Measurements from ENCODE around the gene C20orf96. TPM values are rescaled to one million over a fixed set of nuclear protein-coding genes. Genes with fewer than 3 reads are reported as not detected.

Gene C20orf96
- total RNA-seq, 1 donor from 2014 or later, result 3.9 TPM

- no peak overlapping the region for H3K4me3 ChIP-seq (ENCODE audit: low read depth, low read length)
- TF ChIP-seq CTCF (conservative IDR thresholded peaks at IDR 0.05; ENCODE audit: low read depth, low read length), result no peak
- no peak for DNase-seq (ENCODE audit: low read depth)
Observed at GRCh38 chr20:272718-273117, 17.8 kb downstream of the C20orf96 start.

DNA sequence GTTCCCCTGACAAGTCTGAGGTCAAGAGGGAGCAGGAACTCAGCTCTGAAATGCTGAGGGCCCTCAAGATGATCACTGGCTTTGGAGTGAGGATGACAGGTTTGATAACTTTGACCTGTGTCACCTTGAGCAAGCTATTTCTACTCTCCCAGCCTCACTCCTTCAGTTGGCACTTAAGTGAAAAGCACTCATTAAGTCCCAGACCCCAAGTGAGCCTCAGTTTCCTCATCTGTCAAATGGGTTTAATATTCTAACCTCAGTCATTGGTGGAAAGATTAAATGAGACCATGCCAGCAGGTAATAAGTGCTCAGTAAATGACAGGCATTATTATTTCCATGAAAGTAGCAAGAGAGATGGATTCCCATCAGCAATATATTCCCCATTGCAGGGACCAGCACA lies 19.0 kb downstream of the C20orf96 start:
- no peak for TF ChIP-seq CTCF (conservative IDR thresholded peaks at IDR 0.05; ENCODE audit: low read depth, low read length)
- H3K4me3 ChIP-seq (ENCODE audit: low read depth, low read length), result no peak overlapping the region
- DNase-seq (ENCODE audit: low read depth), result no peak

DNA sequence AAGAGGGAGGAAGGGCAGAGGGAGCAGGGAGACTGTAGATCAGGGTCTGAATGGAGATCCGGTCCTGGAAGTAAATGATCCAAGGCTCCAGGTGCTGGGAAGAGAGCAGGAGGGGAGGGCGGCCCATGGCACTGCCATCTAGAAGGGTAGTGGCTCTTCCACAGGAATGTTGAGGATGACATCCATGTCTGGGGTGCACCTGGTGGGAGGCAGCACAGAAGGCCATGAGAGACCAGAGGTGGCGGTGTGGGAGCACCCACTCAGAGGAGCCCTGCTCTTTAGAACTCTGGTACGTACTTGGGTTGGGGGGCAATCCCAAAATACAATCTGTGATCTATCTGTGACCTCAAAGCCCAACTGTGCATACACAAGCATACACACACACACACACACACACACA lies 19.5 kb downstream of the C20orf96 start:
- DNase-seq (ENCODE audit: low read depth), result no peak
- TF ChIP-seq CTCF (conservative IDR thresholded peaks at IDR 0.05; ENCODE audit: low read depth, low read length), result no peak
- no peak overlapping the region for H3K4me3 ChIP-seq (ENCODE audit: low read depth, low read length)

- TF ChIP-seq CTCF (conservative IDR thresholded peaks at IDR 0.05; ENCODE audit: low read depth, low read length), result no peak
- no peak overlapping the region for H3K4me3 ChIP-seq (ENCODE audit: low read depth, low read length)
- no peak for DNase-seq (ENCODE audit: low read depth)
Observed at GRCh38 chr20:270517-270916, 20.0 kb downstream of the C20orf96 start.

GRCh38 chr20:266596-267562 lies 23.7 kb downstream of the C20orf96 start:
- no peak for DNase-seq (ENCODE audit: low read depth)
- peak; percentile 83 for TF ChIP-seq CTCF (conservative IDR thresholded peaks at IDR 0.05; ENCODE audit: low read depth, low read length)
- H3K4me3 ChIP-seq (ENCODE audit: low read depth, low read length), result peak overlapping the region; percentile 59

DNA sequence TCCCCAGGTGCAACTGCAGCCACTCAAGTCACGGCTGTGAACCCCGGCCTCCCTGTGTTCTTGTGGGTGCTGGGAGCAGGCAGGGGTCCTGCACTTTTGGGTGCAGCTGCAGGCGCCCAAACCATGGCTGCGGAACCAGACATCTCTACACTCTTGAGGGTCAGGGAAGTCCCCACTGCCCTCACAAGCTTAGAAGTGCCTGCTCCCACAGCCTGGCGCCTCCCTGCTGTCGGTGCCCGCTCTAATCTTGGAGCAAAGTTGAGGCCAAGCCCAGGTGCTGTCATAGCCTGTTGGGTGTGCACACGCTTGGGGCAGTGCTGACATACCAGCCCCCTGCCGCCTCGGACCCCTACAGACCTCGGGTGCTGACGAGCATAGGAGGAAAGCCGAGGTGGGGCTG lies 26.8 kb downstream of the C20orf96 start:
- no peak overlapping the region for H3K4me3 ChIP-seq (ENCODE audit: low read depth, low read length)
- DNase-seq (ENCODE audit: low read depth), result no peak
- TF ChIP-seq CTCF (conservative IDR thresholded peaks at IDR 0.05; ENCODE audit: low read depth, low read length), result no peak

GRCh38 chr20:259981-260380 lies 30.6 kb downstream of the C20orf96 start:
- DNase-seq (ENCODE audit: low read depth), result no peak
- H3K4me3 ChIP-seq (ENCODE audit: low read depth, low read length), result no peak overlapping the region
- no peak for TF ChIP-seq CTCF (conservative IDR thresholded peaks at IDR 0.05; ENCODE audit: low read depth, low read length)
